Activated T-cell treated with anti-CD3 and anti-CD28 coated beads, Interleukin-2, amount 50 U/mL, for 4 hours (primary cell): ENCODE measurements around the gene KCNJ11. TPM values are rescaled to one million over a fixed set of nuclear protein-coding genes. Genes with fewer than 3 reads are reported as not detected.

Experiments
- ATAC-seq, 2 donors: fragments of 200-7000 bp; cut with Tn5 transposase; one replicate each; pipeline ENCODE4 v1.10.0; 2021
- DNase-seq: peaks from one replicate; pipeline ENCODE4 v3.0.0-alpha.2; 2020
- H3K27me3 Mint-ChIP-seq: one replicate; pipeline ENCODE4 v1.8.0; 2021; ENCODE audit warnings: low read depth, mixed read lengths
- H3K36me3 Mint-ChIP-seq: one replicate; pipeline ENCODE4 v1.8.0; 2022; ENCODE audit warnings: mixed read lengths; ENCODE audit not compliant: insufficient read depth
- H3K4me1 Mint-ChIP-seq: one replicate; pipeline ENCODE4 v1.8.0; 2021; ENCODE audit warnings: low read depth, mixed read lengths
- H3K4me3 Mint-ChIP-seq: one replicate; pipeline ENCODE4 v1.8.0; 2021; ENCODE audit warnings: mild to moderate bottlenecking, moderate library complexity, mixed read lengths
- H3K9me3 Mint-ChIP-seq: one replicate; pipeline ENCODE4 v1.8.0; 2021; ENCODE audit warnings: mixed read lengths
- total RNA-seq, 3 donors: library from RNA; stranded (reverse); gene quantifications; one replicate each; pipeline ENCODE4 v1.2.1, GENCODE V29; 2021

Gene KCNJ11
- total RNA-seq, 3 donors from 2014 or later: 0.60 to 0.95 (median 0.68) TPM

DNA sequence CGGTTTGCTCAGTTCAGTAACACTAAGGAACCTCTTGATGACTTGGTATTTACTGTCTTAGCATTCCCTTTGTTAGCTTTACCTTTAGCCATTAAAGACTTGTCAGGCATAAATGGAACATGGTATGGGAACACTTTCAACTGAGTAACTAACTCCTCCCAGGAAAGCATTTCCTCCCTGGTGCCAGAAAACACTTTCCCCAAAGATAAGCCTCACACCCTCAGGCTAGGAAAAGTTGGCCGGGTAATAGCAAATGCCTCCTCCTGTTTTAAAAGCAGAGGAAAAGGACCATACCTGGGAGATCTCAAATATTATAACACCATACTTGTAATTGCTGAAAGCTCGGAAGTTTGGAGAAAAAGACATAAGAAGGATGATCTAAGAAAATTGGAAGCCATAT is 12.0 kb downstream of the KCNJ11 start:
- Mint-ChIP-seq H3K36me3 (peaks cover 16% of the 10 kb centered on the region), H3K4me3 (no peak overlapping the region), H3K27me3 (no peaks in the 10 kb centered on the region), H3K4me1 (no peaks in the 10 kb centered on the region), H3K9me3 (peaks cover 10% of the 10 kb centered on the region)
- DNase-seq (no peak), ATAC-seq (no peak)

DNA sequence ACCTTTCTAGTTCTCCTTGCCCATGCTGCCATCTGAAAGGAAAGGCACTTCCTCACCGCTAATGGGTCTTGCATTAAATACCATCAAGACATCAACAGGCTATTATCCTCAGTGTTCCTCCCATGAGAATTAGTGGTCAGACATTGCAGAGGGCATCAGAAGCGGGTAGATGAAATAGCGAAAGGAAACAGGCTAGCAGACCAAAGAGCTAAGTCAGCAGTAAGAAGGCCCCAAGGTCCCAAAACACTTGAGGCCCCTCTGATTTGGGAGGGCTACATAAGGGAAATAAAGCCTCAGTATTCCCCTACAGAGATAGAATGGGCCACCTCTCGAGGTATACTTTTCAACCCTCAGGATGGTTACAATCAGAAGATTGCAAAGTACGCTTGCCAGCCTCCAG is 12.9 kb downstream of the KCNJ11 start:
- DNase-seq (no peak), ATAC-seq (no peak)
- peaks cover 19% of the 10 kb centered on the region for H3K9me3 Mint-ChIP-seq
- H3K36me3 Mint-ChIP-seq: peaks cover 25% of the 10 kb centered on the region
- no peaks in the 10 kb centered on the region for H3K27me3 Mint-ChIP-seq
- no peaks in the 10 kb centered on the region for H3K4me1 Mint-ChIP-seq
- no peak overlapping the region for H3K4me3 Mint-ChIP-seq

DNA sequence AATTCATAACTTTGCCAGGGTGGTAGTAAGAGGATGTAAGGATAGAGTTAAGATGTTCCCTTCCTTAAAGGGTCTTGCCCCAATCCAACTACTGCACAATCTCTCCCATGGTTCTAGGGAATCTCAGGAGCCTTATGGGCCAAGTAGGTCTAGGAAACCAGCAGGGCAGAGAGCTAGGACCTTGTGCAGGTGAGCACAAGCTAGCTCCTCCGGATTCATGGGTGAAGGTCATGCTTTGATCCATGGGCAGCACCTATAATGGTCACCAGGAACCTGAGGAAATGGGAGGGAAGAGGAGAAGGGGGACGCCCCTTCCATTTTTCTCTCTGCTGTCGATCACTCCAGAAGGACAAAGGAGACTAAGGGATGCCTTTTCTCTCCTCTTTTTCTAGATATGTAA is 16.8 kb downstream of the KCNJ11 start:
- no peak for DNase-seq
- Mint-ChIP-seq H3K4me3 (no peak overlapping the region), H3K4me1 (no peaks in the 10 kb centered on the region), H3K9me3 (peaks cover 39% of the 10 kb centered on the region), H3K27me3 (no peaks in the 10 kb centered on the region), H3K36me3 (peaks cover 54% of the 10 kb centered on the region)
- no peak for ATAC-seq

DNA sequence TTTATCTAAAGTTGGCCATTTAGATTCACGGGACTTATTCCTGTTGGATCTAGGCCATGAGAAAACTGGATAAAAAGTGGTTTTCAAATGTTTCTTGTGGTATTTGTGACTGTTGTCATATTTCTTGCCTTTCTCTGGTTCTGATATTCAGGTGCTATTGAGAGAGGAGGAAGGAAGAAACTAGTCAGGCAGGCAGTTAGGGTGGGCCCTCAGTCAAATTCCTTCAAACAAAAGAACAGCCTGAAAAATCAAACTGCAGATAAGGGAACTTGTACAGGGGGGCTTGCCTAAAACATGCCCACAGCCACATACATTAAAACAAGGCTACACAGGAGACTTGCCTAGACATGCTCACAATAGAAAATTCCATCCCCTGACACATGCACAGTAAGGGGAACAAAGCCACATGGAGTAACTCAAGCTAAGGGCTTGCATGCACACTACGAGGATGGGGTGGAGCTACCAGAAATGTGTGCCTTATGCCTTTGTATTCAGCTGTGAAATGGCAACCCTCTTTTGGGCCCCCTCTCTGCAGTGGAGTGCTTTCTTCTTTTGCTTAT is 18.7 kb downstream of the KCNJ11 start:
- peaks cover 39% of the 10 kb centered on the region for H3K9me3 Mint-ChIP-seq
- no peaks in the 10 kb centered on the region for H3K27me3 Mint-ChIP-seq
- no peak overlapping the region for H3K4me3 Mint-ChIP-seq
- no peaks in the 10 kb centered on the region for H3K4me1 Mint-ChIP-seq
- DNase-seq (no peak), ATAC-seq (no peak)
- H3K36me3 Mint-ChIP-seq: peaks cover 48% of the 10 kb centered on the region

DNA sequence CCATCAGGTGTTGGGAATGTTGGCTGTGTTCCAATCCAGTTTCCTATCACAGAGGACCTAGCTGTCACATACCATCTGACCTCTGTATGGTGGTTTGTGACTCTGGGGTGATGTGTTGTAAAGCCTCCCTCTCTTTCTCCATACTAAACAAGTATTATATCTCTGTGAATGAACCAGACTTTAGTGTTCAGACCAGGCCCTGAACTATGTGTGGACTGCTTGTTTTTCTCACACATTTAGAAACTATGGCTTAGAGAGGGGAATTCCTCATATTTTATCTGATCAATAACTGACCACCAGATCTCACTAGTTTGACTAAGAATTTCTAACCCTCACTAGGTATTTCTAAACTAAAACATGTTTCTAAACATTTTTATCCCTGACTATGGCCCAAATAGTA is 19.4 kb downstream of the KCNJ11 start:
- ATAC-seq (no peak), DNase-seq (no peak)
- H3K4me1 Mint-ChIP-seq: no peaks in the 10 kb centered on the region
- H3K4me3 Mint-ChIP-seq: no peak overlapping the region
- no peaks in the 10 kb centered on the region for H3K27me3 Mint-ChIP-seq
- peaks cover 48% of the 10 kb centered on the region for H3K36me3 Mint-ChIP-seq
- H3K9me3 Mint-ChIP-seq: peaks cover 39% of the 10 kb centered on the region

DNA sequence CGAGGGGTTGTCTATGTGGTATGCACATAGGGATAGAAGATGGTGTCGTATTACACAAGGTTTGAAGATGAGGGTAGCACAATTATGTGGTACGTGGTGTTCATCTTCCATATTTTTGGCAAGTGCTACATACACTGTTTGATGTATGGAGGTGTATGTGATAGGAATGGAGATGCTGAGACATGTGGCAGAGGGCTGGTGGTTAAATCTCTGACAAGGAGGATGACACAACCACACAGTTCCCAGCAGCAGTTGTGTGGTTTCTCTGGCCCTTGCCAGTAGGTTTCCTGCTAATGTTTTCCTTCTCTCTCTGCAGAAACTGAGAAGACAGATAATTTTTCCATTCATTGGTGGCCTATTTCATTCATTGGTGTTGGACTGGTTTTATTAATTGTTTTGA is 19.9 kb downstream of the KCNJ11 start:
- Mint-ChIP-seq H3K27me3 (no peaks in the 10 kb centered on the region), H3K9me3 (peaks cover 39% of the 10 kb centered on the region), H3K4me1 (no peaks in the 10 kb centered on the region), H3K4me3 (no peak overlapping the region), H3K36me3 (peaks cover 51% of the 10 kb centered on the region)
- no peak for ATAC-seq
- no peak for DNase-seq

DNA sequence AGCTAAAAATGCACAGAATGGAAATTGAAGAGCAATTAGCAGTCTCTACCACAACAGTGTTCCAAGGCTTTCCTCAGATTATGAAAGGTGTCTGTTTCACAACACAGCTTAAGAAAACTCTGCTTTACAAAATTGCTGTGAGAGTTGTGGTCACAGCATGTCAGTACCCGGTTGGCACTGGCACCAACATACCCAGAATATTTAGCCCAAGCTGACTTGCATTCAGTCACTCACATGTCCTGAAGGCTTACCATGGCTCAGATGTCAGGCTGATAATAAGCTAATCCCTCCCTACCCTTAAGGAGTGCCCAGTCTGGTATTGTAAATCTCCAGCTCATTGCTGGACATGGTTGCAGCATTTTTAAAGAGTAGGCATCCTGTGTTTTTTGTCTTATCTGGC is 22.0 kb downstream of the KCNJ11 start:
- H3K4me3 Mint-ChIP-seq: no peak overlapping the region
- DNase-seq (no peak), ATAC-seq (no peak)
- no peaks in the 10 kb centered on the region for H3K4me1 Mint-ChIP-seq
- no peaks in the 10 kb centered on the region for H3K27me3 Mint-ChIP-seq
- peaks cover 29% of the 10 kb centered on the region for H3K9me3 Mint-ChIP-seq
- peaks cover 41% of the 10 kb centered on the region for H3K36me3 Mint-ChIP-seq

DNA sequence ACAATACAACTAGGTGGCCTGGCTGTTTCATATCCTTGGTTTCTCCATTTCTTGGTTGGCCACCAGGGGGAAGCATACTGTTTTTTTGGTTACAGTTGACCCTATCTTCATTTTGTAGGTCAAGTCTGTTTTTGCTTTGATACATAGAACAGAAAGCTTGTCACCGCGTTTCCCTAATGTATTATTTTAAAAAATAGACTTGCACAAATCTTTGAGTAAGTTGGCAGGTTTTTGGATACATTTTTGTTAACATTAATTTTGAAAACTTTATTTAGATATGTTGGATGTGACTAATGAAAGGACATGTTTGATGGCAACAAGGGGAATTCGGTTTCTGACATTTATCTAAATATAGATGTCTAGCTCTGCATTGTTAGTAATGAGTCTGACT is 33.9 kb downstream of the KCNJ11 start:
- Mint-ChIP-seq H3K27me3 (peaks cover 4% of the 10 kb centered on the region), H3K36me3 (no peaks in the 10 kb centered on the region), H3K9me3 (peaks cover 3% of the 10 kb centered on the region), H3K4me3 (peak overlapping the region; percentile 93), H3K4me1 (peaks cover 36% of the 10 kb centered on the region)
- DNase-seq: peak; percentile 55
- no peak for ATAC-seq

DNA sequence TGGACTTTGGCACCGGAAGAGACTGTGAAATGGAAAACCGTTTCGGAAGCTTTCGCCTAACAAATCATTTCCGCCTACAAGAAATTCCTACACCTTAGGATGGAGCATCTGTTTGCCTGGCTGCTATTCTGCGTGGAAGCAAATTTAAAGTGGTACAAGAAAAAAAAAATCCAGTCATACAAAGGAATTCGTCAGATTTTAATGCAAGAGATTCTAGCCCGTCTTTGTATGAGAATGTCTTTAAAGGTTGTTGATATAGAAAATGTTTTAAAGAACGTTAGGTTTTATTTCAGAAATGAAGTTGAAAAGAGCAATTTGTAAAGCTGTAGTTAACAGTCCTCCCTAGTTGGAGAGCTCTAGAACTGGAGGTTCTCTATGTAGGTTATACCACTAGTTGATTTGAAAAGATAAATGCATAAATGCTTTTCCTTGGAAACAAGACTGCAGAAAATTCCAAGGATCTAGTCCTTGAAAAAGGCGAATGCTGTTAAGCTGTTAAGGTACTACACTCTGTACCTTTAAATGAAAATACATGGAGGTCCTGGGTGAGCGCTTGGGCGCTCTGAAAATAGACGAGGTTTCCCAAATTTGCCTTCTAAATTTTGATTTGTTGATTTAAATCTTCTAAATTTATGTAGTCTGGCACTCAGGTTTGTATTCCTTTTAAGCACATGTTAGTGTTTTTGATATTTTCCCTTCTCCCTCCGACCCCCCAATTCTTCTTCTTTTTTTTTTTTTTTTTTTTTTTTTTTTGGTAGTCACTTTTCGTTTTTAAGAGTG is 34.4 kb downstream of the KCNJ11 start:
- Mint-ChIP-seq H3K27me3 (peaks cover 4% of the 10 kb centered on the region), H3K9me3 (no peaks in the 10 kb centered on the region), H3K4me3 (peak overlapping the region; percentile 93), H3K36me3 (no peaks in the 10 kb centered on the region), H3K4me1 (peaks cover 36% of the 10 kb centered on the region)
- ATAC-seq: no peak
- DNase-seq: no peak

DNA sequence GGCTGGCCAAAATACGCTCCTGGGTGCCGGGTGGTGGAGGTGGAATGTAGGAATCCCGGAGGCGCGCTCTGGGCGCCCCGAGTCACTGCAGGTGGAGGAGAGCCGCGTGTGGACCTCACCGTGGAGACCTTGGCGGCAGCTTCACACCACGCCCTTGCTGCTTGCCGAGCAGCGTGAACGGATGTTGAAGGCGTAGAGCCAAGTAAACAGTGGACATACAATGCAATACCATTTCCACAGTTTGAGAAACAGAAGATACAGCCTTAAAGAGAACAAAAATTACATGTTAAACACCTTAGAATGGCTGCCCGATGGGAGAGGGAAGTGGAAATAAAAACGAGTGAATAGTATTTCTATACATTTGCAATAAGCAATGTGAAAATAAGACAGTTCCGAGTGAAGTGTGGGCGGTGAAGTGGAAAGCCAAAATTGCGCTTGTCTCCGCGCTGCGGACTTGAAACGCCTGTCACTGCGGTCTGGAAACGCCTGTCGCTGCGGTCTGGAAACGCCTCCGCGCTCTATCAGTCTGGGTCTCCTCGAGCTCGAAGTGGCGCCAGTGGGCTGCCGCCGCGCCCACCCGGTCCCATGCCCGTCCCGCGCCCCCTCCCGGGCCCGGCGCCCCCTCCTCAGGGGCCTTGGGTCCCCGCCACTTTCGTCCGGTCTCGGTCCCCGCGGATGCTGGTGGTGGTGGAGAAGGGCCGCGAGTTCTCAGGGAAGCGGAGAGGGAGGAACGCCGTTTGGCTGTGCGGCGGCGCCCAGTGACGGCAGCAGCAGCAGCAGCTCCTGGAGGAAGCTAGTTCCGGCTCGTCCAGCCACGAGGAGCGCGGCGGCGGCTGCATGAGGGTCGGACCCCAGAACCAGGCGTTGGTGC is 35.3 kb downstream of the KCNJ11 start:
- ATAC-seq: peak; percentile 48 to 52
- peaks cover 36% of the 10 kb centered on the region for H3K4me1 Mint-ChIP-seq
- peak; percentile 61 for DNase-seq
- no peaks in the 10 kb centered on the region for H3K9me3 Mint-ChIP-seq
- H3K27me3 Mint-ChIP-seq: peaks cover 4% of the 10 kb centered on the region
- no peaks in the 10 kb centered on the region for H3K36me3 Mint-ChIP-seq
- peak overlapping the region; percentile 93 for H3K4me3 Mint-ChIP-seq

DNA sequence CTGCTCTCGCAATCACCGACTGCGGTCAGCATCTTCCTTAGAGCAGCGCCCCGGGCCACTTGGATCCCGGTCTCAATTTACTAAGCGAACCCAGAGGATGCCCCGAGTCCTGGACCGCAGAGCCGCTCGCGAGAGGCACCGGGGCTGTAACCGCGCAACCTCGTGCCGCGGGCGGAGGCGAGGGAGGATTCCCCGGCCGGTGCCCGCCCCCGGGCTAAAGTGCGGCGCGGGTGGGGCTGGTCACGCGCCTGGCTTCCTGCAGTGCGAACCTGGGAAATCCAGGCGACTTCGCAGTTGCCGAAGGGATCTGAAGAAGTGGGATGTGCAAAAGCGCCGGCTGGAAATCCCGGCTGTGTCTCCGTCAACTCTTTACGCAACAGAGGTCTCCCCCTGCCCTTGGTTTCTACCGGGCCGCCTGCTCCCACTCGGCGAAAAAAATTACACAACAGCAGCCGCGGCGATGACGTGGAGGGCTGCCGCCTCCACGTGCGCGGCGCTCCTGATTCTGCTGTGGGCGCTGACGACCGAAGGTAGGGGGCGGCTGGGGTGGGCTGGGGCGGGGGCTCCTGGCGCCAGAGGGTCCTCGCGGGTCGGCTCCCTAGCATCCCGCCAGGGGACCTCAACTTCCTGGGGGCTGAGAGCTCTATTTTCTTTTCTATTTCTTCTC is 36.8 kb downstream of the KCNJ11 start, which contains the start of gene NCR3LG1:
NCR3LG1 (plus strand) TSS at position 291 of the 667 bp plus-strand sequence; CDS start at position 461, 170 bp downstream.
- peak; percentile 66 for DNase-seq
- peak within 1 kb of the TSS; percentile 93 for H3K4me3 Mint-ChIP-seq
- no peaks in the 10 kb centered on the region for H3K9me3 Mint-ChIP-seq
- H3K4me1 Mint-ChIP-seq: peaks cover 36% of the 10 kb centered on the region
- no peaks in the 10 kb centered on the region for H3K36me3 Mint-ChIP-seq
- peaks cover 4% of the 10 kb centered on the region for H3K27me3 Mint-ChIP-seq
- peak; percentile 55 to 57 for ATAC-seq

DNA sequence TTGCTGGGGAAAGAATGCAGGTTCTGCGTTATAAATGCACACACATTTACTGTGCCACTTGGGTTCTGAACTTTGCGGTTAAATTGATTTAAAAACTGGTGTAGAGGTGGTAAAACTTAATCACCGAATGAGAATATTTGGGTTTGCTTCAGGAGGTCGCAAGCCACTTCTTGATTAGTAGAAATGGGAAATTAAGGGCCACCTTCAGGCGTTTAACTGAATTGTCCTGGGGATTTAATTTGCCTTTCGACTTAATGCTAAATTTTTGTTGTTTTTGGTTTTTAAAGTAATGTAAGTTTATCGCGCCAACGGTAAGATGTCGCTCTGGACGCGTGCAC is 37.3 kb downstream of the KCNJ11 start:
- ATAC-seq: no peak
- peaks cover 36% of the 10 kb centered on the region for H3K4me1 Mint-ChIP-seq
- no peaks in the 10 kb centered on the region for H3K9me3 Mint-ChIP-seq

DNA sequence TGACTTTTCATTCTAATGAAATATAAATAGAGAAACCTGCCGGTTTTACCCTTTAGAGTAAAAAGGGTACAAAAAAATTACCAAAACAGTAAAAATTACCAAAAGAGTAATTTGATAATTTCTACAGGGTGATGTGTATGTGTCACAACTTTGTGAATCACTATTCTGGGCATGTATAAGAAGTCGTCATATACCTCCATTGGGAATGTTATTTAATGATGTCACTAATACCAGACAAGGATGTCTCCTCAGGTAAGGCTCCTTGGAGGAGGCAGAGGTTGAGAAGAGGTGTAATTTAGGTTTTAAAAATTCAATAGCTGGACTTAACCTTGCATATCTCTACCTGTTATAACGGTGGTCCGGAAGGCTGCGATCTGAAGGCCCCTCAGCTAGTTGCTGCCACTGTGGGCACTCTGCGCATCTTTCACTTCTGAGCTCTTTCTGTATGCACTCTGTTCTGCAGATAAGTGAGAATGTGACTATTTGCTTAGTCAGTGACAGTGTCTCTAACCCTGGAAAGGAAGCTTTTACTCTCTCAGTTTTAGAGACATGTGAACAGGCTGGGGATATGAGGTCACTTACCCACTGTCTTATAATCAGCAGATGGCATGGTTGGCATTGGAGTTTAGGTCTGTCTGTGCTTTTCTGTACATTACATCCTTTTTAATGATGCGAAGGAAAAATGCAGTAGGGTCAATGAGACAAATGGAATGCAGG is 37.8 kb downstream of the KCNJ11 start:
- ATAC-seq: peak; percentile 51 to 56
- Mint-ChIP-seq H3K36me3 (no peaks in the 10 kb centered on the region), H3K9me3 (no peaks in the 10 kb centered on the region), H3K4me1 (peaks cover 36% of the 10 kb centered on the region), H3K27me3 (peaks cover 4% of the 10 kb centered on the region), H3K4me3 (peak overlapping the region; percentile 93)
- no peak for DNase-seq

More for the DNA sequence above, 37.3 kb downstream of the KCNJ11 start:
- Mint-ChIP-seq H3K36me3 (no peaks in the 10 kb centered on the region), H3K27me3 (peaks cover 4% of the 10 kb centered on the region), H3K4me3 (peak overlapping the region; percentile 93)
- no peak for DNase-seq

DNA sequence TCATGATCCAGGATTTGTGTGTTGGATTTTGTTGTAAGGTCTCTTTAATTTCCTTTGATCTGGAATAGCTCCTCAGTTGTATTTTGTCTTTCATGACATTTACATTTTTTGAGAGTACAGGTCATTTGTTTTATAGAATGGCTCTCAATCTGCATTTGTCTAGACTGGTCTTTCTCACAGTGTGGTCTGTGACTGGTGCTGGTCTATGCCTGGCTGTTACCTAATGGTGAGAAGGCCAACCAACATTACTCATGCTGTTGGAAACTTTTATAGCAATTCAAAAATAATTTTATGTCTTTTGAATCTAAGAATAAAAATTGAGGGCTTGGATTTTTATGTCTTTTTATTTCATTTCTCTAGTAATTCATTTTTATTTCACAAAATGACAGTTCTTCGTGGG is 40.8 kb downstream of the KCNJ11 start:
- Mint-ChIP-seq H3K27me3 (no peaks in the 10 kb centered on the region), H3K36me3 (no peaks in the 10 kb centered on the region), H3K9me3 (no peaks in the 10 kb centered on the region), H3K4me3 (no peak overlapping the region), H3K4me1 (peaks cover 18% of the 10 kb centered on the region)
- no peak for ATAC-seq
- no peak for DNase-seq
